A549 (cell line): ENCODE results near the gene BTBD10. TPM values are rescaled to one million over a fixed set of nuclear protein-coding genes. Genes with fewer than 3 reads are reported as not detected.

Experiments used
- ATAC-seq, 2 experiments: fragments of 200-7000 bp in 1 of 2; fragments of >200 bp in 1 of 2; cut with Nextera tagmentation in 1 of 2; cut with Tn5 transposase in 1 of 2; 3 replicates each; pipeline versions ENCODE4 v1.8.0 to v1.9.1; 2018 to 2020; ENCODE audit warnings: mild to moderate bottlenecking in 1 of 2, moderate library complexity in 1 of 2
- CTCF ChIA-PET: fragments of 300-600 bp; sonication (Branson Sonifier 250); formaldehyde crosslinking; extraction: SDS; loops from one replicate; lab custom pipeline; 2021; ENCODE audit warnings: antibody characterized with exemption, inconsistent platforms; lab: Yijun Ruan, JAX
- POLR2A ChIA-PET: fragments of 350-600 bp; formaldehyde crosslinking; extraction: SDS; loops from one replicate; lab custom pipeline; 2021; ENCODE audit warnings: antibody characterized with exemption, inconsistent platforms; lab: Yijun Ruan, JAX
- DNase-seq, 2 experiments: peaks; one replicate each; pipeline versions ENCODE4 v3.0.0 to v3.0.0-alpha.2; 2011 to 2016; ENCODE audit warnings: low read depth in 1 of 2, low spot score in 1 of 2
- FAIRE-seq: peaks from 2 replicates; lab custom pipeline; 2011; peaks lifted over from hg19 to GRCh38; lab: Jason Lieb, UNC
- H3K27ac ChIP-seq, 2 experiments: fragments of >200 bp; sonication (Bioruptor Twin); formaldehyde crosslinking; 3 replicates each; pipeline ENCODE4 v1.5.1; 2016 to 2017
- H3K4me1 ChIP-seq: fragments of >200 bp; sonication (Bioruptor Twin); formaldehyde crosslinking; 3 replicates; pipeline ENCODE4 v1.6.1; 2016
- H3K4me2 ChIP-seq: fragments of >200 bp; sonication (Bioruptor Twin); formaldehyde crosslinking; 3 replicates; pipeline ENCODE4 v1.6.1; 2016
- H3K4me3 ChIP-seq: fragments of >200 bp; sonication (Bioruptor Twin); formaldehyde crosslinking; 3 replicates; pipeline ENCODE4 v1.5.1; 2016
- H3K9me3 ChIP-seq: fragments of >200 bp; sonication (Bioruptor Twin); formaldehyde crosslinking; 3 replicates; pipeline ENCODE4 v1.6.1; 2016
- BHLHE40 ChIP-seq: IDR thresholded peaks from 2 replicates; pipeline ENCODE4 v1.6.1; 2012; ENCODE audit warnings: low read depth, low read length, inconsistent platforms
- CBX2 ChIP-seq: fragments of 200-600 bp; sonication (generic); IDR thresholded peaks from 2 replicates; pipeline ENCODE4 v1.6.1; 2016; ENCODE audit warnings: low read depth, mild to moderate bottlenecking, borderline replicate concordance
- CBX8 ChIP-seq: fragments of 200-600 bp; sonication (generic); IDR thresholded peaks from 2 replicates; pipeline ENCODE4 v1.6.1; 2016
- CHD4 ChIP-seq: fragments of 200-600 bp; sonication (generic); IDR thresholded peaks from 2 replicates; pipeline ENCODE4 v1.6.1; 2016; ENCODE audit warnings: antibody characterized with exemption, mild to moderate bottlenecking, borderline replicate concordance
- EHMT2 ChIP-seq: fragments of 200-600 bp; sonication (generic); IDR thresholded peaks from 2 replicates; pipeline ENCODE4 v1.6.1; 2016; ENCODE audit warnings: antibody characterized with exemption, low read depth, mild to moderate bottlenecking, moderate library complexity
- EP300 ChIP-seq, 2 experiments: fragments of >200 bp; sonication (Bioruptor Twin); formaldehyde crosslinking; IDR thresholded peaks; 2 replicates in 1 of 2; 3 replicates in 1 of 2; pipeline ENCODE4 v1.6.1; 2016 to 2017
- FOSL2 ChIP-seq, 2 experiments: fragments of 450-650 bp in 1 of 2; fragments of >200 bp in 1 of 2; sonication (Bioruptor Twin) in 1 of 2; formaldehyde crosslinking; IDR thresholded peaks; 2 replicates each; pipeline versions ENCODE4 v1.5.0 to v1.6.1; 2016 to 2020; ENCODE audit warnings: mild to moderate bottlenecking in 1 of 2, moderate library complexity in 1 of 2
- GATA3 ChIP-seq: IDR thresholded peaks from 2 replicates; pipeline ENCODE4 v1.6.1; 2012; ENCODE audit warnings: borderline replicate concordance
- HDAC2 ChIP-seq: fragments of 200-600 bp; sonication (generic); IDR thresholded peaks from 2 replicates; pipeline ENCODE4 v1.6.1; 2016
- HOXB13 ChIP-seq: fragments of 250-450 bp; sonication (Bioruptor Pico); IDR thresholded peaks from 2 replicates; pipeline ENCODE4 v1.5.0; 2020; ENCODE audit warnings: low read depth, mild to moderate bottlenecking, moderate library complexity
- HOXB5 ChIP-seq: fragments of 250-450 bp; sonication (Bioruptor Pico); IDR thresholded peaks from 2 replicates; pipeline ENCODE4 v1.5.0; 2020; ENCODE audit warnings: mild to moderate bottlenecking, moderate library complexity
- JUN ChIP-seq, 2 experiments: fragments of >200 bp; sonication (Bioruptor Twin); formaldehyde crosslinking; IDR thresholded peaks; 2 replicates in 1 of 2; 3 replicates in 1 of 2; pipeline ENCODE4 v1.6.1; 2016 to 2017
- KDM5A ChIP-seq: fragments of 200-600 bp; sonication (generic); IDR thresholded peaks from 2 replicates; pipeline ENCODE4 v1.6.1; 2016; ENCODE audit warnings: antibody characterized with exemption, mild to moderate bottlenecking
- MAFK ChIP-seq: fragments of 450-650 bp; IDR thresholded peaks from 2 replicates; pipeline ENCODE4 v1.6.1; 2014; ENCODE audit not compliant: partially characterized antibody
- MYC ChIP-seq: IDR thresholded peaks from 2 replicates; pipeline ENCODE4 v1.6.1; 2012; ENCODE audit warnings: mild to moderate bottlenecking, inconsistent platforms, low read length, improper control_type of control experiment, borderline replicate concordance
- NFE2L2 ChIP-seq: fragments of 150-350 bp; conservative IDR thresholded peaks from 2 replicates; pipeline ENCODE4 v1.6.1; 2014; ENCODE audit warnings: low read length
- NPAS2 ChIP-seq: fragments of 250-450 bp; sonication (Bioruptor Pico); IDR thresholded peaks from 2 replicates; pipeline ENCODE4 v1.8.0; 2022; ENCODE audit warnings: mild to moderate bottlenecking, moderate library complexity, borderline replicate concordance
- PHF8 ChIP-seq: fragments of 200-600 bp; sonication (generic); IDR thresholded peaks from 2 replicates; pipeline ENCODE4 v1.6.1; 2016; ENCODE audit warnings: low read depth, mild to moderate bottlenecking, antibody characterized with exemption, moderate library complexity, borderline replicate concordance
- RARB ChIP-seq: fragments of 250-450 bp; sonication (Bioruptor Pico); IDR thresholded peaks from 2 replicates; pipeline ENCODE4 v1.8.0; 2021; ENCODE audit warnings: mild to moderate bottlenecking, moderate library complexity
- RCOR1 ChIP-seq: fragments of 150-350 bp; IDR thresholded peaks from 2 replicates; pipeline ENCODE4 v1.6.1; 2014; ENCODE audit warnings: antibody characterized with exemption, low read length, low read depth
- RFX5 ChIP-seq: fragments of 450-650 bp; IDR thresholded peaks from 2 replicates; pipeline ENCODE4 v1.7.1; 2014; ENCODE audit warnings: antibody characterized with exemption, mild to moderate bottlenecking, moderate library complexity
- SREBF2 ChIP-seq: fragments of 450-650 bp; IDR thresholded peaks from 2 replicates; pipeline ENCODE4 v1.6.1; 2014; ENCODE audit warnings: mild to moderate bottlenecking, moderate library complexity
- ZFP36 ChIP-seq: fragments of 450-650 bp; IDR thresholded peaks from 2 replicates; pipeline ENCODE4 v1.6.1; 2014; ENCODE audit warnings: borderline replicate concordance; ENCODE audit not compliant: partially characterized antibody
- ZNF302 ChIP-seq: fragments of 250-450 bp; sonication (Bioruptor Pico); IDR thresholded peaks from 2 replicates; pipeline ENCODE4 v1.9.0; 2021; ENCODE audit warnings: inconsistent platforms, mild to moderate bottlenecking, moderate library complexity
- ZSCAN20 ChIP-seq: fragments of 250-450 bp; sonication (Bioruptor Pico); IDR thresholded peaks from 2 replicates; pipeline ENCODE4 v1.8.0; 2022; ENCODE audit warnings: mild to moderate bottlenecking, moderate library complexity
- WGBS: methylation state at CpG from one replicate; pipeline ENCODE4 v1.1.6; 2017; ENCODE audit errors: missing lambda C conversion rate; 5-methylcytosine and 5-hydroxymethylcytosine counted together
- polyA plus RNA-seq, 4 experiments: library from polyadenylated mRNA; depleted of rRNA in 3 of 4; stranded (reverse); fragments of >200 nt; fragmentation: RNase III in 1 of 4; extraction: RNeasy Plus Mini Kit Qiagen cat#74134 plus additional on column Dnase treatment in 1 of 4; gene quantifications; 2 replicates in 3 of 4; 3 replicates in 1 of 4; pipeline ENCODE4 v1.2.3, GENCODE V29; 2011 to 2017
- TF ChIP-seq, protein P1 (sequence below): fragments of >200 bp; sonication (Bioruptor Twin); formaldehyde crosslinking; IDR thresholded peaks from 3 replicates; pipeline ENCODE4 v1.5.1; 2016
- TF ChIP-seq, protein P2 (sequence below): fragments of 250-450 bp; sonication (Bioruptor Pico); IDR thresholded peaks from 2 replicates; pipeline ENCODE4 v1.5.0; 2020; ENCODE audit warnings: low read depth, mild to moderate bottlenecking, moderate library complexity
- TF ChIP-seq, protein P3 (sequence below): fragments of >200 bp; sonication (Bioruptor Twin); formaldehyde crosslinking; IDR thresholded peaks from 3 replicates; pipeline ENCODE4 v1.6.1; 2016
- TF ChIP-seq, protein P4 (sequence below): fragments of 250-450 bp; sonication (Bioruptor Pico); IDR thresholded peaks from 2 replicates; pipeline ENCODE4 v1.5.0; 2021; ENCODE audit warnings: mild to moderate bottlenecking, moderate library complexity, borderline replicate concordance
- TF ChIP-seq, protein P5 (sequence below): fragments of >200 bp; sonication (Bioruptor Twin); formaldehyde crosslinking; IDR thresholded peaks from 2 replicates; pipeline ENCODE4 v1.6.1; 2016
- TF ChIP-seq, protein P6 (sequence below): fragments of 150-350 bp; IDR thresholded peaks from 2 replicates; pipeline ENCODE4 v1.6.1; 2014; ENCODE audit warnings: low read depth, mild to moderate bottlenecking, low read length

Gene BTBD10
- polyA plus RNA-seq, 2 of the 4 experiments (the other 2 are of a cell fraction) = 33.7 to 54.2 TPM

DNA sequence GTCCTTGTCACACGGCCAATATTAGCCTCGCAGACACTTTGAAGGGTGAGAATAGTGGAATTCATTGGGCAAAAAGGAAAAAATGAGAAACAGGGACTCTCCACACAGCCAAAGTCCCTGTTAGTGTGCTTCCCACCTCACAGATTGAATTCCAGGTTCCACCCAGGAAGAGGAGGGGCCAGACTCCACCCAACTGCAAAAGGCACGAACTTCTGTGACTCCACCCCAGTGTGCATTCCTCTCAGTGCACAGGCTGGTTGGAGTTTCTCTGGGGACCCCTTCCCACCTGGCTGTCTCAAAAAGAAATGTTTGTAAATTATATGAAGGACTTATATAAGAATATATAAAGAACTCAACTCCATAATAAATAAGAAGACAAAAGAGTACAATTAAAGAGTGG, 12.1 kb upstream of the BTBD10 start:
- FAIRE-seq (no peak), DNase-seq (no peak), ATAC-seq (no peak)
- ChIA-PET POLR2A (no interaction called here), CTCF (no interaction called here)
- Histone ChIP-seq H3K9me3 (no peaks in the 10 kb centered on the region), H3K4me2 (no peak overlapping the region), H3K27ac (no peak overlapping the region), H3K4me1 (0 out of 3 replicates have a peak, but pooled peaks cover 6% of the 10 kb centered on the region), H3K4me3 (no peak overlapping the region)
- 48% methylated on average over 3 of the region's 3 CpGs for WGBS
- no peak for TF ChIP-seq ZFP36

DNA sequence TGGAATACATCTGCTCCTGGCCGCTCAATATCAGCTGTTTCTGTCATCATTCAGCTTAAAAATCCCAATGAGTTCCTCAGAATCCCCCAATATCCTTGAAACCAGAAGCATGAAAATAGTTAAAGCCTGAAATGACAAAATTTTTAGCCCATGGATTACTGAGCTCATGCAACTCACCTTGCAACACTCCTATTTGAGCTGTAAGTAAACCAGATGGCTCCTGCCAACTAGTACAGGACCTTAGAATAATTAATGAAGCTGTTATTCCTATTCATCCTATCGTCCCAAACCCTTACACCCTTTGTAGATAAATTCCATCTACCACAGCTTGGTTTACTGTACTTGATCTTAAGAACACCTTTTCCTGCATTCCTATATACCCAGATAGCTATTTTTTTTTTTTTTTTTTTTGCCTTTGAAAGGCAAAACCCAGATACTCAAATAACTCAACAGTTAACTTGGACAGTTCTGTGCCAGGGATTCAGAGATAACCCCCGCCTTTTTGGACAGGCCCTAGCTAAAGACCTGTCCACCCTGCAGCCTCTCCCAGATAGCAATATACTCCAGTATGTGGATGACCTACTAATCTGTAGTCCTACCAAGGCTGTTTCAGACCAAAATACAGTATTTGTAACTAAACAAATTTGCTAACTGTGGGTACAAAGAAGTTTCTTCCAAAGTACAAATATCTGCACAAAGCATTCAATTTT, 10.1 kb upstream of the BTBD10 start:
- CTCF ChIA-PET = interaction anchor here (0.6 to 2.4 kb wide), 5 partner anchors 9 to 1149 kb away, joined by 3 to 12 read pairs (median 3); partner anchors contain the start of gene BTBD10
- DNase-seq = no peak
- POLR2A ChIA-PET = interaction anchor here (0.6 to 1.5 kb wide), 3 partner anchors 10 to 1302 kb away, joined by 3 to 6 read pairs (median 3); partner anchors contain the start of gene BTBD10

DNA sequence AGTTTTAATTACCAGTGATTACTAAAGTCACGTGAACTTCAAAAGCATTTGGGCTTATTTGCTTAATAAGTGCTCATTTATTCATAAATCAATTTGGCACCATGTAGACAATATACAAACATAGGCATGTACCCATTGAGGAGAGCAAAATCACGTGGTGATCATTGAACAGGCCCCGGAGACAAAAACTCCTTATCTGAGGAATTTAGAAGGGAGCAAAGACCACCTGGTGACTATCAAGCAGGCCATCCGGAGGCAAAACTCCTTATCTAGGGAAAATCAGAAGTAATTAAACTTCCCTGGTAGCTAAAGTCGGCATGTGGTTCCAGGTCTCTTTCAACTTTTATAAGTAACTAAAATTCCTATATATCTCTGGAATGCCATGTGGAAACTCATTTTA, 5.7 kb upstream of the BTBD10 start:
- H3K9me3 ChIP-seq = no peaks in the 10 kb centered on the region
- ChIA-PET CTCF (interaction anchor here (1.2 kb wide), 1 partner anchor 259 kb away, joined by 3 read pairs; no protein-coding TSS in a partner anchor), POLR2A (no interaction called here)
- H3K4me1 ChIP-seq = no peaks in the 10 kb centered on the region
- ATAC-seq (no peak), FAIRE-seq (no peak), DNase-seq (no peak)
- H3K4me3 ChIP-seq = no peak overlapping the region
- no peak overlapping the region for H3K27ac ChIP-seq
- H3K4me2 ChIP-seq = no peak overlapping the region
- 60% methylated on average over 5 of the region's 5 CpGs for WGBS
- TF ChIP-seq RARB (CRISPR knock-in tag) (no peak), MYC (no peak), CBX2 (no peak), NFE2L2 (no peak), EP300 (IDR thresholded peaks at IDR 0.05) (no peak), SREBF2 (no peak), HOXB5 (CRISPR knock-in tag) (no peak), EHMT2 (no peak), KDM5A (no peak), HOXB13 (CRISPR knock-in tag) (no peak), ZSCAN20 (CRISPR knock-in tag) (no peak), NPAS2 (CRISPR knock-in tag) (no peak), FOSL2 (IDR thresholded peaks at IDR 0.05) (no peak), FOSL2 (CRISPR knock-in tag; IDR thresholded peaks at IDR 0.05) (no peak), CHD4 (no peak)
- TF ChIP-seq, protein P1, sequence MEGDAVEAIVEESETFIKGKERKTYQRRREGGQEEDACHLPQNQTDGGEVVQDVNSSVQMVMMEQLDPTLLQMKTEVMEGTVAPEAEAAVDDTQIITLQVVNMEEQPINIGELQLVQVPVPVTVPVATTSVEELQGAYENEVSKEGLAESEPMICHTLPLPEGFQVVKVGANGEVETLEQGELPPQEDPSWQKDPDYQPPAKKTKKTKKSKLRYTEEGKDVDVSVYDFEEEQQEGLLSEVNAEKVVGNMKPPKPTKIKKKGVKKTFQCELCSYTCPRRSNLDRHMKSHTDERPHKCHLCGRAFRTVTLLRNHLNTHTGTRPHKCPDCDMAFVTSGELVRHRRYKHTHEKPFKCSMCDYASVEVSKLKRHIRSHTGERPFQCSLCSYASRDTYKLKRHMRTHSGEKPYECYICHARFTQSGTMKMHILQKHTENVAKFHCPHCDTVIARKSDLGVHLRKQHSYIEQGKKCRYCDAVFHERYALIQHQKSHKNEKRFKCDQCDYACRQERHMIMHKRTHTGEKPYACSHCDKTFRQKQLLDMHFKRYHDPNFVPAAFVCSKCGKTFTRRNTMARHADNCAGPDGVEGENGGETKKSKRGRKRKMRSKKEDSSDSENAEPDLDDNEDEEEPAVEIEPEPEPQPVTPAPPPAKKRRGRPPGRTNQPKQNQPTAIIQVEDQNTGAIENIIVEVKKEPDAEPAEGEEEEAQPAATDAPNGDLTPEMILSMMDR = no peak
- TF ChIP-seq, protein P2, sequence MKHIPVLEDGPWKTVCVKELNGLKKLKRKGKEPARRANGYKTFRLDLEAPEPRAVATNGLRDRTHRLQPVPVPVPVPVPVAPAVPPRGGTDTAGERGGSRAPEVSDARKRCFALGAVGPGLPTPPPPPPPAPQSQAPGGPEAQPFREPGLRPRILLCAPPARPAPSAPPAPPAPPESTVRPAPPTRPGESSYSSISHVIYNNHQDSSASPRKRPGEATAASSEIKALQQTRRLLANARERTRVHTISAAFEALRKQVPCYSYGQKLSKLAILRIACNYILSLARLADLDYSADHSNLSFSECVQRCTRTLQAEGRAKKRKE (CRISPR knock-in tag) = no peak
- TF ChIP-seq, protein P3, sequence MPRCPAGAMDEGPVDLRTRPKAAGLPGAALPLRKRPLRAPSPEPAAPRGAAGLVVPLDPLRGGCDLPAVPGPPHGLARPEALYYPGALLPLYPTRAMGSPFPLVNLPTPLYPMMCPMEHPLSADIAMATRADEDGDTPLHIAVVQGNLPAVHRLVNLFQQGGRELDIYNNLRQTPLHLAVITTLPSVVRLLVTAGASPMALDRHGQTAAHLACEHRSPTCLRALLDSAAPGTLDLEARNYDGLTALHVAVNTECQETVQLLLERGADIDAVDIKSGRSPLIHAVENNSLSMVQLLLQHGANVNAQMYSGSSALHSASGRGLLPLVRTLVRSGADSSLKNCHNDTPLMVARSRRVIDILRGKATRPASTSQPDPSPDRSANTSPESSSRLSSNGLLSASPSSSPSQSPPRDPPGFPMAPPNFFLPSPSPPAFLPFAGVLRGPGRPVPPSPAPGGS = no peak
- TF ChIP-seq, protein P4, sequence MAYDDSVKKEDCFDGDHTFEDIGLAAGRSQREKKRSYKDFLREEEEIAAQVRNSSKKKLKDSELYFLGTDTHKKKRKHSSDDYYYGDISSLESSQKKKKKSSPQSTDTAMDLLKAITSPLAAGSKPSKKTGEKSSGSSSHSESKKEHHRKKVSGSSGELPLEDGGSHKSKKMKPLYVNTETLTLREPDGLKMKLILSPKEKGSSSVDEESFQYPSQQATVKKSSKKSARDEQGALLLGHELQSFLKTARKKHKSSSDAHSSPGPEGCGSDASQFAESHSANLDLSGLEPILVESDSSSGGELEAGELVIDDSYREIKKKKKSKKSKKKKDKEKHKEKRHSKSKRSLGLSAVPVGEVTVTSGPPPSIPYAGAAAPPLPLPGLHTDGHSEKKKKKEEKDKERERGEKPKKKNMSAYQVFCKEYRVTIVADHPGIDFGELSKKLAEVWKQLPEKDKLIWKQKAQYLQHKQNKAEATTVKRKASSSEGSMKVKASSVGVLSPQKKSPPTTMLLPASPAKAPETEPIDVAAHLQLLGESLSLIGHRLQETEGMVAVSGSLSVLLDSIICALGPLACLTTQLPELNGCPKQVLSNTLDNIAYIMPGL (CRISPR knock-in tag) = no peak

More for the DNA sequence above, 10.1 kb upstream of the BTBD10 start:
- H3K27ac ChIP-seq = no peak overlapping the region
- TF ChIP-seq BHLHE40 (no peak), HDAC2 (no peak), CBX8 (no peak), RFX5 (no peak), SREBF2 (no peak), ZNF302 (CRISPR knock-in tag) (no peak), MAFK (no peak), RCOR1 (no peak), GATA3 (no peak), PHF8 (no peak), JUN (IDR thresholded peaks at IDR 0.05) (no peak)
- TF ChIP-seq, protein P5, sequence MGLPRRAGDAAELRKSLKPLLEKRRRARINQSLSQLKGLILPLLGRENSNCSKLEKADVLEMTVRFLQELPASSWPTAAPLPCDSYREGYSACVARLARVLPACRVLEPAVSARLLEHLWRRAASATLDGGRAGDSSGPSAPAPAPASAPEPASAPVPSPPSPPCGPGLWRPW = no peak
- TF ChIP-seq, protein P6, sequence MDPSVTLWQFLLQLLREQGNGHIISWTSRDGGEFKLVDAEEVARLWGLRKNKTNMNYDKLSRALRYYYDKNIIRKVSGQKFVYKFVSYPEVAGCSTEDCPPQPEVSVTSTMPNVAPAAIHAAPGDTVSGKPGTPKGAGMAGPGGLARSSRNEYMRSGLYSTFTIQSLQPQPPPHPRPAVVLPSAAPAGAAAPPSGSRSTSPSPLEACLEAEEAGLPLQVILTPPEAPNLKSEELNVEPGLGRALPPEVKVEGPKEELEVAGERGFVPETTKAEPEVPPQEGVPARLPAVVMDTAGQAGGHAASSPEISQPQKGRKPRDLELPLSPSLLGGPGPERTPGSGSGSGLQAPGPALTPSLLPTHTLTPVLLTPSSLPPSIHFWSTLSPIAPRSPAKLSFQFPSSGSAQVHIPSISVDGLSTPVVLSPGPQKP = no peak
- TF ChIP-seq, all 56 proteins: peak for 0
- 0 out of 3 replicates have a peak, but pooled peaks cover 6% of the 10 kb centered on the region for H3K4me1 ChIP-seq
- WGBS = 31% methylated on average over 3 of the region's 3 CpGs
- H3K9me3 ChIP-seq = no peaks in the 10 kb centered on the region
- H3K4me2 ChIP-seq = no peak overlapping the region
- no peak for ATAC-seq
- no peak overlapping the region for H3K4me3 ChIP-seq
- FAIRE-seq = no peak
